Measurements from ENCODE around the gene ODC1. TPM values are rescaled to one million over a fixed set of nuclear protein-coding genes. Genes with fewer than 3 reads are reported as not detected.

ODC1 gene
- total and polyA plus RNA-seq, 2 of the 4 experiments (the other 2 are of a cell fraction), result 117 to 204 TPM

DNA sequence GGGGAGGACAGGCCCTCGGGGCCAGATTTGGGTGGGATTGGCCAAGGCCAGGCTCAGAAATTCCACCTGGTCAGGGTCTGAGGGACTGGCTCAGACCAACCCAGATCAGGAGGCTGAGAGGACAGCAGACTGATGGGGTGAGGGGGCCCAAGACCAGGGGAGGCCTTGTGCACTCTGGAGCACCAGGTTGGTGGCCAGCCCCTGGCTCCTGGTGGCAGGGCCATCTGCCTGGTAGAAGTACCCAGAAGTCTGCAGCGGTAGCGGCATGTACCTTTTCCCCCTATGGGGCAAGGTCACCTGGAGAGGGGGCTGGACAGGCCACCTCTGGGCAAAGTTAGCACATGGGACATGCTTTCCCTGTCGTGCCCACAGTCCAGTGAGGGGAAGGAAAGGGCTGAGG lies 21.2 kb upstream of the ODC1 start:
- 40% methylated on average over 1 of the region's 4 CpGs; no CpG with 5 or more reads in 1 of the 2 experiments for WGBS, 2 experiments (ENCODE audit: extremely low coverage in 2 of 2, insufficient read length in 1 of 2)
- H4K91ac ChIP-seq (ENCODE audit: insufficient read depth, low read depth, low read length), result no peak overlapping the region
- no peak overlapping the region for H3K56ac ChIP-seq (ENCODE audit: extremely low read depth, insufficient read depth, low read length)
- ATAC-seq (ENCODE audit: low read depth), result no peak
- no peaks in the 10 kb centered on the region for H3K4me1 ChIP-seq (ENCODE audit: control insufficient read depth, insufficient read depth, low read length)
- BruUV-seq (replicated peaks), result no TSS peak
- H2AK9ac ChIP-seq (replicated peaks; ENCODE audit: low read depth, low read length, poor library complexity), result no peak overlapping the region
- H3K27me3 ChIP-seq (ENCODE audit: control insufficient read depth, insufficient read depth, low read length), result peaks cover 44% of the 10 kb centered on the region
- dilution Hi-C loops (cut with HindIII; ENCODE audit: low sequenced_read_pairs, unreplicated experiment), result no loop called here
- H3K9me1 ChIP-seq (ENCODE audit: insufficient read depth, low read length), result no peaks in the 10 kb centered on the region
- no peak overlapping the region for H2BK15ac ChIP-seq (ENCODE audit: low read depth, low read length)
- H2BK120ac ChIP-seq (ENCODE audit: low read depth, low read length), result no peak overlapping the region
- no peak overlapping the region for H3K14ac ChIP-seq (replicated peaks; ENCODE audit: low read depth, low read length)
- H3K27ac ChIP-seq (ENCODE audit: insufficient read depth, low read length), result no peak overlapping the region
- H2AK5ac ChIP-seq (ENCODE audit: low read depth, low read length), result no peak overlapping the region
- H4K8ac ChIP-seq (ENCODE audit: low read depth in 2 of 2, low read length in 2 of 2), result no peak overlapping the region
- intact Hi-C loops (cut with micrococcal nuclease), result no loop called here
- H3K9me3 ChIP-seq (ENCODE audit: control insufficient read depth, insufficient read depth, low read length), result no peaks in the 10 kb centered on the region
- H2BK5ac ChIP-seq (ENCODE audit: low read depth, low read length, poor library complexity, severe bottlenecking), result no peak overlapping the region
- in situ Hi-C loops (cut with MboI; ENCODE audit: low sequenced_read_pairs), result no loop called here
- ChIA-PET POLR2A (ENCODE audit: unreplicated experiment) (no interaction called here), CTCF (no interaction called here)
- no peak overlapping the region for H2BK20ac ChIP-seq (ENCODE audit: low read depth, low read length)
- H3K4ac ChIP-seq (ENCODE audit: low read depth, low read length), result no peak overlapping the region
- H3K9ac ChIP-seq (ENCODE audit: low read depth, low read length), result no peak overlapping the region
- no peak overlapping the region for H3K4me3 ChIP-seq (ENCODE audit: insufficient read depth, low read depth, low read length)
- no peak for DNase-seq
- TF ChIP-seq, protein P1, sequence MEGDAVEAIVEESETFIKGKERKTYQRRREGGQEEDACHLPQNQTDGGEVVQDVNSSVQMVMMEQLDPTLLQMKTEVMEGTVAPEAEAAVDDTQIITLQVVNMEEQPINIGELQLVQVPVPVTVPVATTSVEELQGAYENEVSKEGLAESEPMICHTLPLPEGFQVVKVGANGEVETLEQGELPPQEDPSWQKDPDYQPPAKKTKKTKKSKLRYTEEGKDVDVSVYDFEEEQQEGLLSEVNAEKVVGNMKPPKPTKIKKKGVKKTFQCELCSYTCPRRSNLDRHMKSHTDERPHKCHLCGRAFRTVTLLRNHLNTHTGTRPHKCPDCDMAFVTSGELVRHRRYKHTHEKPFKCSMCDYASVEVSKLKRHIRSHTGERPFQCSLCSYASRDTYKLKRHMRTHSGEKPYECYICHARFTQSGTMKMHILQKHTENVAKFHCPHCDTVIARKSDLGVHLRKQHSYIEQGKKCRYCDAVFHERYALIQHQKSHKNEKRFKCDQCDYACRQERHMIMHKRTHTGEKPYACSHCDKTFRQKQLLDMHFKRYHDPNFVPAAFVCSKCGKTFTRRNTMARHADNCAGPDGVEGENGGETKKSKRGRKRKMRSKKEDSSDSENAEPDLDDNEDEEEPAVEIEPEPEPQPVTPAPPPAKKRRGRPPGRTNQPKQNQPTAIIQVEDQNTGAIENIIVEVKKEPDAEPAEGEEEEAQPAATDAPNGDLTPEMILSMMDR (conservative IDR thresholded peaks at IDR 0.05; ENCODE audit: low read depth, low read length), result no peak
- TF ChIP-seq, protein P2, sequence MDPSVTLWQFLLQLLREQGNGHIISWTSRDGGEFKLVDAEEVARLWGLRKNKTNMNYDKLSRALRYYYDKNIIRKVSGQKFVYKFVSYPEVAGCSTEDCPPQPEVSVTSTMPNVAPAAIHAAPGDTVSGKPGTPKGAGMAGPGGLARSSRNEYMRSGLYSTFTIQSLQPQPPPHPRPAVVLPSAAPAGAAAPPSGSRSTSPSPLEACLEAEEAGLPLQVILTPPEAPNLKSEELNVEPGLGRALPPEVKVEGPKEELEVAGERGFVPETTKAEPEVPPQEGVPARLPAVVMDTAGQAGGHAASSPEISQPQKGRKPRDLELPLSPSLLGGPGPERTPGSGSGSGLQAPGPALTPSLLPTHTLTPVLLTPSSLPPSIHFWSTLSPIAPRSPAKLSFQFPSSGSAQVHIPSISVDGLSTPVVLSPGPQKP (IDR thresholded peaks at IDR 0.05; ENCODE audit: borderline replicate concordance, low read depth, low read length), result no peak
- no peak for TF ChIP-seq CEBPB (IDR thresholded peaks at IDR 0.05; ENCODE audit: low read depth, low read length)
- no peak for TF ChIP-seq RFX5 (IDR thresholded peaks at IDR 0.05; ENCODE audit: low read depth, low read length)
- TF ChIP-seq, protein P3, sequence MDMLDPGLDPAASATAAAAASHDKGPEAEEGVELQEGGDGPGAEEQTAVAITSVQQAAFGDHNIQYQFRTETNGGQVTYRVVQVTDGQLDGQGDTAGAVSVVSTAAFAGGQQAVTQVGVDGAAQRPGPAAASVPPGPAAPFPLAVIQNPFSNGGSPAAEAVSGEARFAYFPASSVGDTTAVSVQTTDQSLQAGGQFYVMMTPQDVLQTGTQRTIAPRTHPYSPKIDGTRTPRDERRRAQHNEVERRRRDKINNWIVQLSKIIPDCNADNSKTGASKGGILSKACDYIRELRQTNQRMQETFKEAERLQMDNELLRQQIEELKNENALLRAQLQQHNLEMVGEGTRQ (IDR thresholded peaks at IDR 0.05; ENCODE audit: low read depth, low read length), result no peak
- no peak for TF ChIP-seq CHD1 (IDR thresholded peaks at IDR 0.05; ENCODE audit: low read depth, low read length)
- TF ChIP-seq NFE2L2 (IDR thresholded peaks at IDR 0.05; ENCODE audit: low read depth, low read length), result no peak
- TF ChIP-seq FOS (IDR thresholded peaks at IDR 0.05; ENCODE audit: low read depth, low read length), result no peak
- no peak for TF ChIP-seq SMC3 (IDR thresholded peaks at IDR 0.05; ENCODE audit: low read depth, low read length)
- TF ChIP-seq RAD21 (IDR thresholded peaks at IDR 0.05; ENCODE audit: low read length), result no peak
- no peak for TF ChIP-seq RCOR1 (IDR thresholded peaks at IDR 0.05; ENCODE audit: insufficient replicate concordance, low read length)
- no peak for TF ChIP-seq POLR2A (IDR thresholded peaks at IDR 0.05; ENCODE audit: low read depth, low read length)
- TF ChIP-seq BHLHE40 (IDR thresholded peaks at IDR 0.05; ENCODE audit: low read depth, low read length), result no peak
- no peak for TF ChIP-seq MXI1 (IDR thresholded peaks at IDR 0.05; ENCODE audit: borderline replicate concordance, low read depth, low read length)
- no peak for TF ChIP-seq MAZ (IDR thresholded peaks at IDR 0.05; ENCODE audit: borderline replicate concordance, low read depth, low read length)
- H4K20me1 ChIP-seq (ENCODE audit: insufficient read depth, low read length), result no peaks in the 10 kb centered on the region
- H3K23ac ChIP-seq (ENCODE audit: low read depth, low read length), result no peak overlapping the region
- no peaks in the 10 kb centered on the region for H3K36me3 ChIP-seq (ENCODE audit: control insufficient read depth, insufficient read depth, low read length)
- no peak overlapping the region for H4K5ac ChIP-seq (ENCODE audit: low read depth, low read length)
- no peak overlapping the region for H3K4me2 ChIP-seq (ENCODE audit: low read depth, low read length)
- H3K18ac ChIP-seq (ENCODE audit: low read depth, low read length), result no peak overlapping the region
- no peaks in the 10 kb centered on the region for H3K79me1 ChIP-seq (ENCODE audit: low read depth in 1 of 2, low read length in 2 of 2)
- no peak overlapping the region for H2AFZ ChIP-seq (replicated peaks; ENCODE audit: low read length, poor library complexity)

All from IMR-90 (cell line).